ENCODE data around the gene CYP4F2.
A peak's percentile ranks its signal among the peaks of the same experiment; 100 is the strongest.

- TF ChIP-seq E2F1 (CRISPR knock-in tag; IDR thresholded peaks at IDR 0.05) (no peak), SAFB (IDR thresholded peaks at IDR 0.05; ENCODE audit: borderline replicate concordance, low read depth, low read length) (no peak), ZBTB43 (CRISPR knock-in tag; IDR thresholded peaks at IDR 0.05) (no peak), MNT (conservative IDR thresholded peaks at IDR 0.05) (no peak), MTF1 (CRISPR knock-in tag; IDR thresholded peaks at IDR 0.05; ENCODE audit: borderline replicate concordance) (no peak), ZNF512 (tag; IDR thresholded peaks at IDR 0.05) (no peak), NFYB (IDR thresholded peaks at IDR 0.05; ENCODE audit: extremely low read depth, insufficient read length) (no peak), KDM1A (IDR thresholded peaks at IDR 0.05) (no peak), ZBTB7A (IDR thresholded peaks at IDR 0.05; ENCODE audit: borderline replicate concordance, control insufficient read depth, low read depth, low read length) (no peak), MLLT1 (IDR thresholded peaks at IDR 0.05) (no peak), CTCF (IDR thresholded peaks at IDR 0.05 in 2 of 3, conservative IDR thresholded peaks at IDR 0.05 in 1 of 3; ENCODE audit: insufficient read depth in 2 of 3, low read depth in 1 of 3, low read length in 3 of 3) (no peak), GABPA (tag; conservative IDR thresholded peaks at IDR 0.05; ENCODE audit: low read depth) (0 out of 2 replicates have a peak, but pooled peaks have one; percentile 6), ELK1 (CRISPR knock-in tag; IDR thresholded peaks at IDR 0.05) (no peak), ZNF740 (CRISPR knock-in tag; IDR thresholded peaks at IDR 0.05) (no peak), ZNF740 (tag; IDR thresholded peaks at IDR 0.05) (no peak)
These were observed 68.6 kb downstream of the CYP4F2 start for GRCh38 chr19:15829306-15829698.

Data from K562 (cell line).